ENCODE measurements around the gene MPRIP.

- TF ChIP-seq CTCF (conservative IDR thresholded peaks at IDR 0.05; ENCODE audit: low read depth, low read length) (no peak), EZH2 (IDR thresholded peaks at IDR 0.05; ENCODE audit: low read length, unreplicated experiment) (no peak), EZH2phosphoT487 (IDR thresholded peaks at IDR 0.05; ENCODE audit: borderline replicate concordance, low read length) (no peak)
These were observed 63.7 kb downstream of the MPRIP start for GRCh38 chr17:17105976-17106375.
